Skeletal muscle tissue (tissue), 4 donors: ENCODE results near the gene LYL1. TPM values are rescaled to one million over a fixed set of nuclear protein-coding genes. Genes with fewer than 3 reads are reported as not detected.

ENCODE experiments used
- H3K27ac ChIP-seq: one replicate; pipeline ENCODE4 v1.7.0; 2013; ENCODE audit warnings: mild to moderate bottlenecking, low read depth, low read length, inconsistent platforms
- H3K27me3 ChIP-seq, 3 donors: one replicate each; pipeline ENCODE4 v1.7.0; 2013; ENCODE audit warnings: low read length in 3 of 3; ENCODE audit not compliant: control insufficient read depth in 3 of 3, insufficient read depth in 3 of 3
- H3K36me3 ChIP-seq, 3 donors: one replicate each; pipeline ENCODE4 v1.7.0; 2013; ENCODE audit warnings: low read length in 3 of 3; ENCODE audit not compliant: control insufficient read depth in 3 of 3, insufficient read depth in 3 of 3
- H3K4me1 ChIP-seq, 3 donors: one replicate each; pipeline ENCODE4 v1.7.0; 2013; ENCODE audit warnings: low read length in 3 of 3, mild to moderate bottlenecking in 3 of 3; ENCODE audit not compliant: control insufficient read depth in 3 of 3, insufficient read depth in 3 of 3
- H3K4me3 ChIP-seq, 3 donors: one replicate each; pipeline ENCODE4 v1.7.0; 2013; ENCODE audit warnings: low read length in 3 of 3
- H3K9ac ChIP-seq, 3 donors: one replicate each; pipeline ENCODE4 v1.7.0; 2013; ENCODE audit warnings: low read length in 3 of 3, mild to moderate bottlenecking in 3 of 3, moderate library complexity in 2 of 3, low read depth in 1 of 3
- H3K9me3 ChIP-seq, 3 donors: one replicate each; pipeline ENCODE4 v1.7.0; 2013; ENCODE audit warnings: low read length in 3 of 3; ENCODE audit not compliant: control insufficient read depth in 3 of 3
- total RNA-seq: library from RNA; depleted of rRNA; stranded (reverse); fragments of >200 nt; gene quantifications from one replicate; pipeline ENCODE4 v1.2.3, GENCODE V29; 2014
- donor health status: Osteomylitis.

Gene LYL1
- total RNA-seq, 1 donor from 2014 or later = 13.6 TPM

GRCh38 chr19:13109361-13110098, 6.9 kb upstream of the LYL1 start:
- H3K4me1 ChIP-seq = peaks cover 4 to 6% (median 6%) of the 10 kb centered on the region in 3 donors
- H3K9me3 ChIP-seq = no peaks in the 10 kb centered on the region
- peaks cover 25 to 26% (median 25%) of the 10 kb centered on the region in 3 donors for H3K36me3 ChIP-seq
- H3K4me3 ChIP-seq = no peak overlapping the region
- H3K9ac ChIP-seq = no peak overlapping the region
- H3K27ac ChIP-seq = no peak overlapping the region
- no peaks in the 10 kb centered on the region for H3K27me3 ChIP-seq

- Histone ChIP-seq H3K9me3 (no peaks in the 10 kb centered on the region), H3K36me3 (peaks cover 13 to 18% (median 14%) of the 10 kb centered on the region in 3 donors), H3K4me1 (peaks cover 18 to 28% (median 22%) of the 10 kb centered on the region in 3 donors), H3K27me3 (no peaks in the 10 kb centered on the region), H3K4me3 (peak overlapping the region in 1 of 3 donors; percentile 23), H3K9ac (peak overlapping the region in 2 of 3 donors; percentile 7 to 40), H3K27ac (peak overlapping the region; percentile 47)
Measured at GRCh38 chr19:13104848-13105711, 2.4 kb upstream of the LYL1 start.

DNA sequence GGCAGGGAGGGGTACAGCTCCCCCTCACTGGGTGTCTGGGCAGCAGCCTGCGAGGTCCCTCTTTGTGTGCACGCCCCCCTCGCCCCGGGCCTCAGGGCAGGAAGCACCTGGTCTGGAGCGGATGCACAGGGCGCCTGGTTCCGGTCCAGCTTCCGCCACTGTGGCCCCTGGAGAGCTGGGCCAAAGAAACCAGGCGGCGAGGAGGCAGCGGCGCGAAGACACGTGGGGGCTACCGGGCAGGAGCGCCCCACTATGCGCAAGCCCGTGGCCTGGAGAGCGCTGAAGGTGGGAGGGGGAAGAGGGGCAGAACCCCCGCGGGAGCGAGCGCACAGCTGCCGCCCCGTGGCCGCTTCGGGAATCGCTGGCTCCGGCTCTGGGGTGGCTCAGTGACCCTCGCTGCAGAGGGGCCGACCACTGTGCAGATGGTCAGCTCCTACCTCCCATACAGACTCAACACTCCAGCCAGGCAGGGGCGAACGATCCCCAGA, 1.7 kb upstream of the LYL1 start:
- H3K27ac ChIP-seq = peak overlapping the region; percentile 47
- no peaks in the 10 kb centered on the region for H3K9me3 ChIP-seq
- peak overlapping the region in 2 of 3 donors; percentile 23 to 54 for H3K4me3 ChIP-seq
- H3K4me1 ChIP-seq = peaks cover 23 to 28% (median 24%) of the 10 kb centered on the region in 3 donors
- H3K27me3 ChIP-seq = no peaks in the 10 kb centered on the region
- peak overlapping the region in 2 of 3 donors; percentile 7 to 40 for H3K9ac ChIP-seq
- H3K36me3 ChIP-seq = peaks cover 7 to 13% (median 10%) of the 10 kb centered on the region in 3 donors

DNA sequence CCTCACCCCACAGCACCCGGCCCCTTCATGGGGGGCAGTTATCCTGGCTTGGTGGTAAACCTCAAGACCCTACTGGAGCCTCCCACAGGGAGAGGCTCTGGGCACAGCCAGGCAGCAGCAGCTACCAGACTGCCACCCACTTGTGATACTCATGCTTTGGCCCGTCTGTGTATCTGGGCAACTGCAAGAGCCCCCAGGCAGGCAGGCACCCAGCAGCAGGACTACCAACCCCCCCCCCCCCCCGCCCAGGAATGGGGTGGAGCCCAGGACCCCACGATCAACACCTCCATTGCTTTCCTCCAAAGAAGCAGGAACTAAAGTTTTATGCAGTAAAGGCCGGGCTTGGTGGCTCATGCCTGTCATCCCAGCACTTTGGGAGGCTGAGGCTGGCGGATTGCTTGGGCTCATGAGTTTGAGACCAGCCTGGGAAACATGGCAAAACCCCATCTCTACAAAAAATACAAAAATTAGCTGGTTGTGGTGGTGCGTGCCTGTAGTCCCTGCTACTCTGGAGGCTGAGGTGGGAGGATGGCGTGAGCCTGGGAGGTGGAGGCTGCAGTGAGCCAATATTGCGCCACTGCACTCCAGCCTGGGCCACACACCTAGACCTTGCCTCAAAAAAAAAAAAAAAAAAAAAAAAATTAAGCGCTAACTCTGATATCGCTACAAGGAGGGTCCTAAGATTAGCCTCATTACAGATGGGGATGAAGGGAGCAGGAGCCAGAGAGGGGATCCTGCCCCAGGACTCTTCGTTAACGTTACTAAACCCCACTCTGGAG, 1.1 kb upstream of the LYL1 start:
- peak overlapping the region in 1 of 3 donors; percentile 54 for H3K4me3 ChIP-seq
- H3K27ac ChIP-seq = peak overlapping the region; percentile 69
- H3K36me3 ChIP-seq = peaks cover 5 to 10% (median 6%) of the 10 kb centered on the region in 3 donors
- no peaks in the 10 kb centered on the region for H3K27me3 ChIP-seq
- H3K9me3 ChIP-seq = no peaks in the 10 kb centered on the region
- peak overlapping the region in 1 of 3 donors; percentile 8 for H3K9ac ChIP-seq
- H3K4me1 ChIP-seq = peaks cover 23 to 28% (median 27%) of the 10 kb centered on the region in 3 donors

DNA sequence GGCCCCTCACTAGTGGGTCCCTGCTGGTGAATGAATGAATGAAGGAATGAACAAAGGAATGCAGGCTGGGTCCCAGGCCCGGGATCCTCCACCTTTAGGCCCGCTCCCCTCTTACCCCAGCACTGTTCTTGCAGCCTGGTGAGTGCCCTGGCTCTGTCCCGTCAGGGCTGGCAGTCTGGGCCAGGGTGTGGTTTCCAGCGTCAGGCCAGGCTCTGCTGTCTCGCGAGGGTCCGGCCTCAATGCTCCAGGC, 317 bp downstream of the LYL1 start:
- Histone ChIP-seq H3K27me3 (no peaks in the 10 kb centered on the region), H3K9ac (peak overlapping the region; percentile 23 to 77 (median 44)), H3K36me3 (peaks cover 1 to 6% (median 2%) of the 10 kb centered on the region in 3 donors), H3K9me3 (no peaks in the 10 kb centered on the region), H3K4me3 (peak overlapping the region; percentile 52 to 73 (median 65)), H3K27ac (peak overlapping the region; percentile 51), H3K4me1 (peaks cover 27 to 28% (median 28%) of the 10 kb centered on the region in 3 donors)

DNA sequence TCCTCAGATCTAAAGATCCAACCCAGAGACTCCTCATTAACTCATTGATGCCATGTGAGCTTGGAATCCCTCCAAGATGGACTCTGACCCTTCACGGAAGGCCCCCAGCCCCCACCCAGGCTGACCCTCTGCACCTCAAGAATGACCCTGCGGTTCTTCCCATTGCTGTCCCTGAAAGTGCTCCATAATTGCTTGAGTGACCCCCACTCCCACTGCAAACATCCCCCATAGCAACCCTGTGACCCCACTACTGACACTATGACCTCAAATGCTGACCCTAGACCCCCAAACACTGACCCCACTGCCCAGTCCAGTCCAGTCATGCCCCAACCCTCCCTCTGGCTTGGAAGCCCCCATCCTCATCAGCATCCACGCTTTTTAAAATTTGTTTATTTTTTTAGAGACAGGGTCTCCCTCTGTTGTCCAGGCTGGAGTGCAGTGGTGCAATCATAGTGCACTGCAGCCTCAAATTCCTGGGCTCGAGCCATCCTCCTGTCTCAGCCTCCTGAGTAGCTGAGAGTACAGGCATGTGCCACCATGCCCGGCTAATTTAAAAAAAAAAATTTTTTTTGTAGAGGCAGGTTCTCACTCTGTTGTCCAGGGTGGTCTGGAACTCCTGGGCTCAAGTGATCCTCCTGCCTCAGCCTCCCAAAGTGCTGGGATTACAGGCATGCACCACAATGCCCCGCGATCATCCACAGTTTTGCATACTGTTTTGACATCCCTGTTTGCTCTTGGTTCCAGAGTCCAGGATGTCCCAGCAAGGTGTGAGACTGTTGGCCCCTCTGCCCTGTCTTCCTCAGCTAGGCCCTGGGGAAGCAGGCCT, 855 bp downstream of the LYL1 start:
- H3K36me3 ChIP-seq = peaks cover 0 to 5% (median 0%) of the 10 kb centered on the region in 3 donors
- peak overlapping the region; percentile 52 to 73 (median 65) for H3K4me3 ChIP-seq
- H3K9me3 ChIP-seq = no peaks in the 10 kb centered on the region
- no peaks in the 10 kb centered on the region for H3K27me3 ChIP-seq
- peak overlapping the region; percentile 23 to 77 (median 44) for H3K9ac ChIP-seq
- peaks cover 27 to 28% (median 28%) of the 10 kb centered on the region in 3 donors for H3K4me1 ChIP-seq
- peak overlapping the region; percentile 51 for H3K27ac ChIP-seq

GRCh38 chr19:13100841-13101589, 1.6 kb downstream of the LYL1 start:
- H3K27me3 ChIP-seq = no peaks in the 10 kb centered on the region
- peak overlapping the region; percentile 43 to 73 (median 52) for H3K4me3 ChIP-seq
- H3K27ac ChIP-seq = peak overlapping the region; percentile 25
- peaks cover 28 to 31% (median 28%) of the 10 kb centered on the region in 3 donors for H3K4me1 ChIP-seq
- peak overlapping the region in 1 of 3 donors; percentile 60 for H3K9ac ChIP-seq
- H3K36me3 ChIP-seq = peaks cover 0 to 5% (median under 1%) of the 10 kb centered on the region in 3 donors
- no peaks in the 10 kb centered on the region for H3K9me3 ChIP-seq

DNA sequence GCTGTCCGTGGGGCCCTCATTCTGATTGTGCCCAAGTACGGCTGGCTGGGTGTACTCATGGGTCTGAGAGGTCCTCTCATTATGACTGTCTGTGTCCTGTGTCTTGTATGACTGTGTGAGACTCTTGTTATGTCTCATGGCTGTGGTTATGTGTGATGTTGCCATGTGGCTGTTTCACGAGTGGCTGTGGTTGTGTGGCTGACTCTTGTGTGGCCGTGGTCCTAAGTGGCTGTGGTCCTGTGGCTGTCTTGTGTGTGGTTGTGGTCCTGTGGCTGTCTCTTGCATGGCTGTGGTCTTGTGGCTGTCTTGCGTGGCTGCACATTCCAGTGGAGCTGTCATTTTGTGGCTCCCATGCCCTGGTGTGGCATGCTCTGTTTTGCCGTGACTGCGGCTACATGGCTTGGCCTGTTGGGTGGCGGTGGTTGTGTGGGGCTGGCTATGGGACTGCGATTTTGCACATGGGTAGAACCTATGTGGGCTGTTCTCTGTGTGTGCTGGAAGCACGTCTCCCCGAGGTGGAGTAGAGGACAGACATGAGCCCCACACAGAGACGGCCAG, 2.5 kb downstream of the LYL1 start:
- peaks cover 0 to 5% (median 3%) of the 10 kb centered on the region in 3 donors for H3K36me3 ChIP-seq
- H3K27ac ChIP-seq = peak overlapping the region; percentile 64
- peak overlapping the region in 1 of 3 donors; percentile 29 for H3K4me3 ChIP-seq
- no peaks in the 10 kb centered on the region for H3K27me3 ChIP-seq
- peaks cover 28 to 33% (median 28%) of the 10 kb centered on the region in 3 donors for H3K4me1 ChIP-seq
- no peaks in the 10 kb centered on the region for H3K9me3 ChIP-seq
- peak overlapping the region in 2 of 3 donors; percentile 23 to 62 for H3K9ac ChIP-seq
